T follicular helper cell (primary cell): Measurements from ENCODE around the gene NCAPG.

Experiments
- DNase-seq: peaks from one replicate; pipeline ENCODE4 v3.0.0-alpha.2; 2020; ENCODE audit warnings: low read depth

The NCAPG gene

DNA sequence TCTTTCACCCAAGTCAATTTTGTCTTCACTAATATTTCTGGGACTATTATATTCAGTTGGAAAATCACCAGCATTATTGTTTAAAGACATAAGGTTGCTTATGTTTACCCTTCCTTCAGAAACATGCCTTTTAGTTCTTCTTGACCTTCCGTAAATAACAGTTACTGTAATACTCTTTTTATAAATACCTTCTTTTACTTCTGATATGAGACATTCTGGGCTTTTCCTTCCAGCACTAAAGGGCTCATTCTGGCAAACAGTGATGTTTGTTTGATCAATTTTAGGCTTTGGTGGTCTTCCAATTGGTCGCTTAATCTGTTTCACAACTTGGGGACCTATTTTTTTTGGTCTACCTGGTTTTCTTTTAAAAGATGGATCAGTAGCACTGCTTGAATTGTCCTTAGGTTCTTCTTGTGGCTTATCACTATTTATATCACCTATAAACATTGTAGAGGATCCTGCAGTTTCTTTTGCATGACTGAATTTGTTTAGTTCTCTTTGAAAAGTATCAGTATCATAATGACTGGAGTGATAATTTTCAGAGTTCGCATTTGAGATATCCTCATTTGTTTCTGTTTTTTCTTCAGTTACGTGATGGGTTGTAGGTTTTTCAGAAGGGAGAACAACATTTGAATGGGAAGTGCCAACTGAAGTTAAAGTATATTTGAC is 64.8 kb downstream of the NCAPG start:
- no peak for DNase-seq

DNA sequence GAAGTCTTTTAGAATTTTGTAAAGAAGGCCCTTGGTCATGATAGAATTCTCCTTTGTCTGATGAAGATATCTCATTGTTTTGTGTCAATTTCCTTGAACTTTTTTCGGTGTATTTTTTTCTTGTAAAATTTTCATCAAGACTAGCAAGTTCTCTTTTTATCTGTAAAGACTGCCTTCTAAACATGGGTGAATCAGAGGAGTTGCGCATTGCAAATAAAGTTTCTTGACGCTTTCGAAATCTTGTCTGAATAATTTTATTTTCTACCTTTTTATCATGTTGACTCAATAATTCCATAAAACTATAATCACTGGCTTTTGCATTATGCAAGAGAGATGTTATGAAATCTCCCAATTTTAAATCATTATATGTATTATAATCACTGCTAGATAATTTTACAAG is 66.2 kb downstream of the NCAPG start:
- no peak for DNase-seq

DNA sequence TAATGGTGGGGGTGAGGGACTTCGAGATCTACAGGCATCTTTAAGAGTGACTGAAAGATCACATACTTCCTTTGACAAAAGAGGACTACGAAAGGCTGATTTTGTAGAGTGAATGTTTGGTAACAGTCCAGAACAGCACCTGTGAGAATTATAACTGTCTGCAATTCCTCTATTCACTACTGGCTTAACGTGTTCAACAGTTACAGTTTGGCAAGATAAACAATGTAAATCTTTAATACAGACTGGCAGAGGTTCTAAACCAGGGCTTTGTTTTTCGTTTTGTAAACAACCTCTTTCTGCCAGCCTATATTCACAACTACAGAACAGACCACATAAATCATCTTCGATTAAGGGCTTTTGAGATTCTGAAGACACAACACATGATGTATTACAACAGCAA is 66.9 kb downstream of the NCAPG start:
- no peak for DNase-seq

DNA sequence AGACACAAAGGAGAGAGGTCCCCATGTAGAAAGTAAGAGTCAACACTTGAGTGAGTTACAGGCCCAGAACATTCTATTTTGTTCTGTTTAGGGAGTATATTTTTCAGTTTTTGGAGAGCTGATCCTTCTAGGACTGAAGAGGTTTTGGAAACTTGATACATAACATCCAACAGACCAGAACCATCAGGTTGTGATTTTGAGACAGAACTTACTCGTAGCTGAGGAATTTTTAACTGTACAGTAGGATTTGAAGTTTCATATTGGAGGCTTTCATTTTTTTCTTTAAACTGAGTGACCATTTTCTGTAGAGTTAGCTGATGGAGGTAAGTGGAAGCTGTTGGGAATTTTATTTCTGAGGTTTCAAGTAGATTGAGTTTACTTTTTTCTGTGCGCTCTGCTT is 73.3 kb downstream of the NCAPG start:
- DNase-seq: no peak

DNA sequence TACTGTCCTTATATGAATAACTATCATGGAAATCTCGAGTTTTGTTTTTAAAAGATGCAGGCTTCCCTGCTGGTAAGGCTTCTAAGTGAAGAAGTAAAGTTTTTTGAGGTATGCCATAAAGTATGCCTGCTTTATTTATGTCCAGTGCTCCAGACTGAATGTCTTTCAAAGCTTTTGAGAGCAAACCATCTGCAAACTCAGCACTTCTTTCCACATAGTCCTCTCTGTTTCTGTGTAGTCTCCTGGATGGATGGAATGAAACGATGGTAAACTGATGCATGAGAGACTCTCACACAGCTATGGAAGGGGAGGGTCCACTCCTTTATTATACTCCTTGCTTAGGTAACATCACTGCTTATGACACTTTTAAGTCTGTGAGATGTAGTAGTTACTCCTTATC is 73.7 kb downstream of the NCAPG start:
- no peak for DNase-seq

GRCh38 chr4:17889692-17890091 is 78.9 kb downstream of the NCAPG start:
- no peak for DNase-seq

DNA sequence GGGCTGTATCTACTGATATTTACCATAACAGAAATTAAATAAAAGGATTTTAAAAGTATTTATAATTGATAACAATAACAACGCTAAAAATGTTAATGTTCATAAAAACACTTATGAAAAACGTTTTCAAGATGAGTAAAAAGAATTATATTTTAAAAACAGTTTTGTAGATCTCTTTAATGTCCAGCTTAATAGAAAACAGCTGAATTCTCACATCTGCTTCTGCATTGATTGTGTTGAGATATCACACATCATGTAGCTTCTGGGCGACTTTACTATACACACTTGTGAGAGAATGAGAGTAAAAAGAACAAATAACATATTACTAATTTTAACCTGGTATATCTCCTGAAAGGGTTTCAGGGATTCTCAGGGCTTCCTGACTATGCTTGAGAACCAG is 83.6 kb downstream of the NCAPG start:
- no peak for DNase-seq
